Hepatocyte (in vitro differentiated cells): ENCODE data around the gene OR5M10. TPM values are rescaled to one million over a fixed set of nuclear protein-coding genes. Genes with fewer than 3 reads are reported as not detected.
"Not testable (repeated sequence)": the region's sequence is repeated elsewhere in the genome, so short reads cannot be mapped to it uniquely, and the experiment has no call there.

ENCODE experiments used
- DNase-seq: peaks from one replicate; pipeline ENCODE4 v3.0.0-alpha.2; 2016; ENCODE audit warnings: low spot score
- H2AFZ ChIP-seq: fragments of 200-600 bp; sonication (generic); 2 replicates; pipeline ENCODE4 v1.6.0; 2016; ENCODE audit warnings: antibody characterized with exemption, mild to moderate bottlenecking
- H3K27ac ChIP-seq: fragments of 200-600 bp; sonication (generic); 2 replicates; pipeline ENCODE4 v1.5.1; 2016; ENCODE audit warnings: mild to moderate bottlenecking
- H3K27me3 ChIP-seq: fragments of 200-600 bp; sonication (generic); 2 replicates; pipeline ENCODE4 v1.6.1; 2016
- H3K36me3 ChIP-seq: fragments of 200-600 bp; sonication (generic); replicated peaks from 2 replicates; pipeline ENCODE4 v1.5.1; 2016; ENCODE audit warnings: low read depth; ENCODE audit not compliant: insufficient read depth
- H3K4me1 ChIP-seq: fragments of 200-600 bp; sonication (generic); 2 replicates; pipeline ENCODE4 v1.5.1; 2016; ENCODE audit warnings: mild to moderate bottlenecking, moderate library complexity; ENCODE audit not compliant: insufficient read depth
- H3K4me2 ChIP-seq: fragments of 200-600 bp; sonication (generic); 2 replicates; pipeline ENCODE4 v1.6.0; 2016
- H3K4me3 ChIP-seq: fragments of 200-600 bp; sonication (generic); 2 replicates; pipeline ENCODE4 v1.5.1; 2016; ENCODE audit warnings: mild to moderate bottlenecking
- H3K79me2 ChIP-seq: fragments of 200-600 bp; sonication (generic); 2 replicates; pipeline ENCODE4 v1.6.0; 2017; ENCODE audit warnings: mild to moderate bottlenecking
- H3K9me2 ChIP-seq: fragments of 200-600 bp; sonication (generic); replicated peaks from 2 replicates; pipeline ENCODE4 v1.6.0; 2017; ENCODE audit warnings: mild to moderate bottlenecking; ENCODE audit not compliant: insufficient read depth
- H3K9me3 ChIP-seq: fragments of 200-600 bp; sonication (generic); 2 replicates; pipeline ENCODE4 v1.5.1; 2016; ENCODE audit warnings: low read depth, mild to moderate bottlenecking
- H4K20me1 ChIP-seq: fragments of 200-600 bp; sonication (generic); 2 replicates; pipeline ENCODE4 v1.6.0; 2016; ENCODE audit warnings: mild to moderate bottlenecking; ENCODE audit not compliant: insufficient read depth, poor library complexity, severe bottlenecking
- EZH2 ChIP-seq: fragments of 200-600 bp; sonication (generic); IDR thresholded peaks from 2 replicates; pipeline ENCODE4 v1.6.1; 2016; ENCODE audit warnings: antibody characterized with exemption, mild to moderate bottlenecking, borderline replicate concordance
- EZH2phosphoT487 ChIP-seq: fragments of 200-600 bp; sonication (generic); IDR thresholded peaks from one replicate; pipeline ENCODE4 v1.6.1; 2018; ENCODE audit warnings: antibody characterized with exemption, mild to moderate bottlenecking, low read depth, moderate library complexity; ENCODE audit not compliant: unreplicated experiment, severe bottlenecking
- WGBS: methylation state at CpG from one replicate; pipeline ENCODE4 v1.1.6; 2016; ENCODE audit warnings: low lambda C conversion rate; ENCODE audit errors: missing lambda C conversion rate; 5-methylcytosine and 5-hydroxymethylcytosine counted together
- polyA plus RNA-seq: library from polyadenylated mRNA; unstranded; fragments of >200 nt; fragmentation: Nextera tagmentation; extraction: Ambion mirVana; gene quantifications from 2 replicates; pipeline ENCODE4 v1.2.1, GENCODE V29; 2016
- total RNA-seq: library from RNA; depleted of rRNA; stranded (reverse); fragments of >200 nt; gene quantifications from 2 replicates; pipeline ENCODE4 v1.2.3, GENCODE V29; 2014
- TF ChIP-seq, protein P1 (sequence below): fragments of 200-600 bp; sonication (generic); IDR thresholded peaks from 2 replicates; pipeline ENCODE4 v1.5.1; 2016; ENCODE audit warnings: antibody characterized with exemption, mild to moderate bottlenecking; ENCODE audit not compliant: poor library complexity

The OR5M10 gene
- total and polyA plus RNA-seq, 2 experiments from 2014 or later, result not detected

DNA sequence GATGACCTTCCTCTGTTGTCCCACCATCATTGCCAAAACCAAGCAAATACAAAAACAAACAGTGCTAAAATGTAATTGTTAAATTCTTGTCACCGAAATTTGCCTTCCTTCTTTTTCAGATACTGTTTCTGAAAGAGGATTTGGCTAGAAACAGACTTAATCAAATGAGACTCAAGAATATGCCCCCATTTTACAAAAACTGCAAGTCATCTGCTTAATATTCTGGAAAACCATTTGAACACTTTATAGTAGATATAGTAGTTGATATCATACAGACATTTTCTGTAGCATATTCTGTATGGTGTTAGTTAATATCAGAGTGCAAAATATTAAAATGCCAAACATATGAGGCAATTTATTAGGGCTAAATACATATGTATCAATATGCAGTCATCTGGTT, 33.7 kb upstream of the OR5M10 start:
- no peak for DNase-seq
- Histone ChIP-seq H2AFZ (no peak overlapping the region), H4K20me1 (no peaks in the 10 kb centered on the region), H3K9me2 (no peaks in the 10 kb centered on the region), H3K79me2 (no peaks in the 10 kb centered on the region), H3K27ac (no peak overlapping the region), H3K4me3 (no peak overlapping the region), H3K27me3 (no peaks in the 10 kb centered on the region), H3K36me3 (no peaks in the 10 kb centered on the region), H3K9me3 (no peaks in the 10 kb centered on the region), H3K4me2 (no peak overlapping the region), H3K4me1 (no peaks in the 10 kb centered on the region)
- 89% methylated on average over 1 of the region's 1 CpG for whole genome bisulfite sequencing
- no peak for TF ChIP-seq EZH2phosphoT487
- no peak for TF ChIP-seq EZH2
- TF ChIP-seq, protein P1, sequence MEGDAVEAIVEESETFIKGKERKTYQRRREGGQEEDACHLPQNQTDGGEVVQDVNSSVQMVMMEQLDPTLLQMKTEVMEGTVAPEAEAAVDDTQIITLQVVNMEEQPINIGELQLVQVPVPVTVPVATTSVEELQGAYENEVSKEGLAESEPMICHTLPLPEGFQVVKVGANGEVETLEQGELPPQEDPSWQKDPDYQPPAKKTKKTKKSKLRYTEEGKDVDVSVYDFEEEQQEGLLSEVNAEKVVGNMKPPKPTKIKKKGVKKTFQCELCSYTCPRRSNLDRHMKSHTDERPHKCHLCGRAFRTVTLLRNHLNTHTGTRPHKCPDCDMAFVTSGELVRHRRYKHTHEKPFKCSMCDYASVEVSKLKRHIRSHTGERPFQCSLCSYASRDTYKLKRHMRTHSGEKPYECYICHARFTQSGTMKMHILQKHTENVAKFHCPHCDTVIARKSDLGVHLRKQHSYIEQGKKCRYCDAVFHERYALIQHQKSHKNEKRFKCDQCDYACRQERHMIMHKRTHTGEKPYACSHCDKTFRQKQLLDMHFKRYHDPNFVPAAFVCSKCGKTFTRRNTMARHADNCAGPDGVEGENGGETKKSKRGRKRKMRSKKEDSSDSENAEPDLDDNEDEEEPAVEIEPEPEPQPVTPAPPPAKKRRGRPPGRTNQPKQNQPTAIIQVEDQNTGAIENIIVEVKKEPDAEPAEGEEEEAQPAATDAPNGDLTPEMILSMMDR, result no peak

DNA sequence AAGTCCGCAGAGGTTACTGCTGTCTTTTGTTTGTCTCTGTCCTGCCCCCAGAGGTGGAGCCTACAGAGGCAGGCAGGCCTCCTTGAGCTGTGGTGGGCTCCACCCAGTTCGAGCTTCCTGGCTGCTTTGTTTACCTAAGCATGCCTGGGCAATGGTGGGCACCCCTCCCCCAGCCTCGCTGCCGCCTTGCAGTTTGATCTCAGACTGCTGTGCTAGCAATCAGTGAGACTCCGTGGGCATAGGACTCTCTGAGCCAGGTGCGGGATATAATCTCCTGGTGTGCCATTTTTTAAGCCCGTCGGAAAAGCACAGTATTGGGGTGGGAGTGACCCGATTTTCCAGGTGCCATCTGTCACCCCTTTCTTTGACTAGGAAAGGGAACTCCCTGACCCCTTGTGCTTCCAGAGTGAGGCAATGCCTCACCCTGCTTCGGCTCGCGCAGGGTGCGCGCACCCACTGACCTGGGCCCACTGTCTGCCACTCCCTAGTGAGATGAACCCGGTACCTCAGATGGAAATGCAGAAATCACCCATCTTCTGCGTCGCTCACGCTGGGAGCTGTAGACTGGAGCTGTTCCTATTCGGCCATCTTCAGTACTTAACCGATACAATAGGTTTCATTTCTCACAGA, 14.7 kb upstream of the OR5M10 start:
- H3K4me2 ChIP-seq, H4K20me1 ChIP-seq, H3K27ac ChIP-seq, H3K36me3 ChIP-seq, H3K27me3 ChIP-seq, H3K9me2 ChIP-seq, H2AFZ ChIP-seq, H3K4me3 ChIP-seq, DNase-seq, H3K4me1 ChIP-seq, H3K79me2 ChIP-seq, H3K9me3 ChIP-seq: not testable (repeated sequence)
- 96% methylated on average over 20 of the region's 20 CpGs for WGBS

DNA sequence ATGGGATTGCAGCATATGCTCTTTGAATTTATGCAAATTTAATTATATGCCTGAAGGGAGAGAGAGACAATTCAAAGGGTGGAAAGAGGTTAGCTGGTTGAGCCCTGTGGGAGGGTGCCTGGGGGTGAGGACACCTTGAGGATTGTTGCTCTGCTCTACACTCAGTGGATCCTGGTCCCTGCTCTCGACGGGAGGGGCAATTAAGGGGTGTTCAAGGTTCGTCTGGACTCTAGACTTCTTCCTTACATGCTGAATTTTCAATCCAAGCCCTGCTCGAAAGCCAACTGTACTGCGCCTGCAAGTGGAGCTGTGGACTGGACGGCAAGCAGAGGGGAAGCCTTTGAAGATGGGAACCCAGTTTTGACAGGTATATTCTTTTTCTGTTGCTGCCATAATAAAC, 18.9 kb downstream of the OR5M10 start:
- 72% methylated on average over 6 of the region's 6 CpGs for WGBS
- Histone ChIP-seq H3K27me3 (no peaks in the 10 kb centered on the region), H3K9me3 (peaks cover 2% of the 10 kb centered on the region), H3K4me1 (no peaks in the 10 kb centered on the region), H3K9me2 (no peaks in the 10 kb centered on the region), H3K36me3 (no peaks in the 10 kb centered on the region), H4K20me1 (no peaks in the 10 kb centered on the region), H3K4me3 (no peak overlapping the region), H2AFZ (no peak overlapping the region), H3K27ac (no peak overlapping the region), H3K79me2 (no peaks in the 10 kb centered on the region), H3K4me2 (no peak overlapping the region)
- DNase-seq, result peak; percentile 10
- TF ChIP-seq EZH2phosphoT487, result no peak
- no peak for TF ChIP-seq EZH2
- TF ChIP-seq, protein P1, result no peak

DNA sequence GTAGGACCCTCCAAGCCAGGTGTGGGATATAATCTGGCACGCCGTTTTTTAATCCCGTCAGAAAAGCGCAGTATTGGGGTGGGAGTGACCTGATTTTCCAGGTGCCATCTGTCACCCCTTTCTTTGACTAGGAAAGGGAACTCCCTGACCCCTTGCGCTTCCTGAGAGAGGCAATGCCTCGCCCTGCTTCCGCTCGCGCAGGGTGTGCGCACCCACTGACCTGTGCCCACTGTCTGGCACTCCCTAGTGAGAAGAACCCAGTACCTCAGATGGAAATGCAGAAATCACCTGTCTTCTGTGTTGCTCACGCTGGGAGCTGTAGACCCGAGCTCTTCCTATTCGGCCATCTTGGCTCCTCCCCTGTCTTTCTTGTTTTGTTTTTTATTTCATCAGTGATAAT, 22.8 kb downstream of the OR5M10 start:
- WGBS, result 94% methylated on average over 13 of the region's 13 CpGs

More for the DNA sequence above, 22.8 kb downstream of the OR5M10 start:
- H3K4me2 ChIP-seq, H3K4me1 ChIP-seq, H3K9me3 ChIP-seq, H3K4me3 ChIP-seq, H3K27me3 ChIP-seq, H3K79me2 ChIP-seq, H3K27ac ChIP-seq, H3K9me2 ChIP-seq, H2AFZ ChIP-seq, DNase-seq, H4K20me1 ChIP-seq, H3K36me3 ChIP-seq: not testable (repeated sequence)
